DMS153 treated with DMSO at 0.1 percent for 48 hours (cell line): Measurements from ENCODE around the gene TMEM233.
"Not testable (repeated sequence)": the region's sequence is repeated elsewhere in the genome, so short reads cannot be mapped to it uniquely, and the experiment has no call there.

Source experiments
- DNase-seq: peaks from one replicate; lab custom pipeline; 2025; ENCODE audit not compliant: unreplicated experiment; lab: John Stamatoyannopoulos, UW

TMEM233 gene

GRCh38 chr12:119603767-119604166, 10.2 kb downstream of the TMEM233 start:
- DNase-seq: no peak

GRCh38 chr12:119609358-119609757, 15.8 kb downstream of the TMEM233 start:
- DNase-seq: no peak

- DNase-seq: no peak
Observed at GRCh38 chr12:119613319-119613936, 19.9 kb downstream of the TMEM233 start.

GRCh38 chr12:119614705-119615104, 21.1 kb downstream of the TMEM233 start:
- DNase-seq: no peak

GRCh38 chr12:119615518-119616475, 22.2 kb downstream of the TMEM233 start:
- DNase-seq: no peak

GRCh38 chr12:119618328-119618896, 24.8 kb downstream of the TMEM233 start:
- DNase-seq: not testable (repeated sequence)

- DNase-seq: no peak
Observed at GRCh38 chr12:119620490-119620889, 26.9 kb downstream of the TMEM233 start.

GRCh38 chr12:119621878-119622277, 28.3 kb downstream of the TMEM233 start:
- no peak for DNase-seq

GRCh38 chr12:119624966-119625365, 31.4 kb downstream of the TMEM233 start:
- DNase-seq: peak; percentile 19

GRCh38 chr12:119627019-119627643, 33.6 kb downstream of the TMEM233 start:
- no peak for DNase-seq

GRCh38 chr12:119627686-119628085, 34.1 kb downstream of the TMEM233 start:
- DNase-seq: no peak

GRCh38 chr12:119630223-119630780, 36.7 kb downstream of the TMEM233 start:
- no peak for DNase-seq

GRCh38 chr12:119630962-119631550, 37.5 kb downstream of the TMEM233 start:
- no peak for DNase-seq

- DNase-seq: no peak
Observed at GRCh38 chr12:119631930-119632678, 38.5 kb downstream of the TMEM233 start.

GRCh38 chr12:119634743-119635142, 41.2 kb downstream of the TMEM233 start:
- no peak for DNase-seq

GRCh38 chr12:119642986-119643385, 49.4 kb downstream of the TMEM233 start:
- DNase-seq: no peak

- no peak for DNase-seq
Observed at GRCh38 chr12:119644930-119645329, 51.4 kb downstream of the TMEM233 start.

- no peak for DNase-seq
Observed at GRCh38 chr12:119645535-119646059, 52.0 kb downstream of the TMEM233 start.

GRCh38 chr12:119649202-119649808, 55.7 kb downstream of the TMEM233 start:
- peak; percentile 23 for DNase-seq
